ENCODE results near the gene CDKAL1.

The CDKAL1 gene

DNA sequence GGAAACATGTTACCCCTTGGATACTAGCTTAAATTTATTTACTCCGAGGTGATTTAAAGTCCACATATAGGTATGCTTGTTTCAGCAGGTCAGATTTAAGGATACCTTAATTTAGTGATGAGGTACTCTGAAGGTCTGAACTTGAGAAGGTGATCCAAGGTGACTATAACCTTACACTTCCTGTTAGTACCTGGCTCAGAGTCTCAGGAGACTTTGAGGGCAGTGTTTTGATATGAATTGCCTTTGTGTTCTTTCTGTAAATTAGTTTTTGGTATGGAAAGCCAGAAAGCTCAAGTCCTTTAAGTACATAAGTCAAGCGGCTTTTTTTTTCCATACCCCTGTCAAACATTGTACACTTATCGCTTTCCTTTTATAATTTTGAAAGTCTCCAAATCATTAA, 489.0 kb downstream of the CDKAL1 start:
- no peaks in the 10 kb centered on the region for H3K27me3 ChIP-seq (ENCODE audit: control insufficient read depth, insufficient read depth, low read length)
- no peaks in the 10 kb centered on the region for H3K9me3 ChIP-seq (ENCODE audit: control insufficient read depth, low read length)
- H3K4me1 ChIP-seq, result no peaks in the 10 kb centered on the region
- H3K79me2 ChIP-seq, result no peaks in the 10 kb centered on the region
- no peak overlapping the region for H3K27ac ChIP-seq
- no peaks in the 10 kb centered on the region for H3K36me3 ChIP-seq (ENCODE audit: control insufficient read depth, insufficient read depth, low read length)
- no peak overlapping the region for H3K4me3 ChIP-seq (ENCODE audit: low read depth, low read length)
- H3K4me2 ChIP-seq (ENCODE audit: low read length), result no peak overlapping the region
- TF ChIP-seq, protein P1, sequence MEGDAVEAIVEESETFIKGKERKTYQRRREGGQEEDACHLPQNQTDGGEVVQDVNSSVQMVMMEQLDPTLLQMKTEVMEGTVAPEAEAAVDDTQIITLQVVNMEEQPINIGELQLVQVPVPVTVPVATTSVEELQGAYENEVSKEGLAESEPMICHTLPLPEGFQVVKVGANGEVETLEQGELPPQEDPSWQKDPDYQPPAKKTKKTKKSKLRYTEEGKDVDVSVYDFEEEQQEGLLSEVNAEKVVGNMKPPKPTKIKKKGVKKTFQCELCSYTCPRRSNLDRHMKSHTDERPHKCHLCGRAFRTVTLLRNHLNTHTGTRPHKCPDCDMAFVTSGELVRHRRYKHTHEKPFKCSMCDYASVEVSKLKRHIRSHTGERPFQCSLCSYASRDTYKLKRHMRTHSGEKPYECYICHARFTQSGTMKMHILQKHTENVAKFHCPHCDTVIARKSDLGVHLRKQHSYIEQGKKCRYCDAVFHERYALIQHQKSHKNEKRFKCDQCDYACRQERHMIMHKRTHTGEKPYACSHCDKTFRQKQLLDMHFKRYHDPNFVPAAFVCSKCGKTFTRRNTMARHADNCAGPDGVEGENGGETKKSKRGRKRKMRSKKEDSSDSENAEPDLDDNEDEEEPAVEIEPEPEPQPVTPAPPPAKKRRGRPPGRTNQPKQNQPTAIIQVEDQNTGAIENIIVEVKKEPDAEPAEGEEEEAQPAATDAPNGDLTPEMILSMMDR (IDR thresholded peaks at IDR 0.05), result no peak
- no peak overlapping the region for H3K9ac ChIP-seq
- H2AFZ ChIP-seq, result no peak overlapping the region

DNA sequence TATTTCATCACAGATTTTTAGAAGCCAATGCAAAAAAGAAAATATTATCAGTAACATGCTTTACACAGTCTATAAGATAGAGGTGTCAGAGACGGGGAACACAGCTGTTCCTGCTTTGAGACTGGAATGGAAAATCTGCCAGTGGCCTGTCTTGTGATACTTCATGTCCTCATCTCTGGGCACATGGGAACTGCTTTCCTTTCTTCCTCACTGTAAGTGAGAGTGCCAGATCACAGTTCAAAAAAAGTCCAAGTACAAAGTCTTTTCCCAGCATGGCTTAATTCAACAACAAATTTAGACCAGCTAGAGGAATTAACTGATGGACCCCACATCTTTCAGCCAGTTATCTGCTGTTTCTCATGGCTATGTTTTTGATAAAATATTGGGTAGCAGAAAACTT, 490.4 kb downstream of the CDKAL1 start:
- Histone ChIP-seq H2AFZ (no peak overlapping the region), H3K79me2 (no peaks in the 10 kb centered on the region), H3K36me3 (ENCODE audit: control insufficient read depth, insufficient read depth, low read length) (no peaks in the 10 kb centered on the region), H3K9ac (no peak overlapping the region), H3K4me2 (ENCODE audit: low read length) (no peak overlapping the region), H3K4me3 (ENCODE audit: low read depth, low read length) (no peak overlapping the region), H3K9me3 (ENCODE audit: control insufficient read depth, low read length) (no peaks in the 10 kb centered on the region), H3K27ac (no peak overlapping the region), H3K27me3 (ENCODE audit: control insufficient read depth, insufficient read depth, low read length) (no peaks in the 10 kb centered on the region), H3K4me1 (no peaks in the 10 kb centered on the region)
- TF ChIP-seq, protein P1 (IDR thresholded peaks at IDR 0.05), result no peak

DNA sequence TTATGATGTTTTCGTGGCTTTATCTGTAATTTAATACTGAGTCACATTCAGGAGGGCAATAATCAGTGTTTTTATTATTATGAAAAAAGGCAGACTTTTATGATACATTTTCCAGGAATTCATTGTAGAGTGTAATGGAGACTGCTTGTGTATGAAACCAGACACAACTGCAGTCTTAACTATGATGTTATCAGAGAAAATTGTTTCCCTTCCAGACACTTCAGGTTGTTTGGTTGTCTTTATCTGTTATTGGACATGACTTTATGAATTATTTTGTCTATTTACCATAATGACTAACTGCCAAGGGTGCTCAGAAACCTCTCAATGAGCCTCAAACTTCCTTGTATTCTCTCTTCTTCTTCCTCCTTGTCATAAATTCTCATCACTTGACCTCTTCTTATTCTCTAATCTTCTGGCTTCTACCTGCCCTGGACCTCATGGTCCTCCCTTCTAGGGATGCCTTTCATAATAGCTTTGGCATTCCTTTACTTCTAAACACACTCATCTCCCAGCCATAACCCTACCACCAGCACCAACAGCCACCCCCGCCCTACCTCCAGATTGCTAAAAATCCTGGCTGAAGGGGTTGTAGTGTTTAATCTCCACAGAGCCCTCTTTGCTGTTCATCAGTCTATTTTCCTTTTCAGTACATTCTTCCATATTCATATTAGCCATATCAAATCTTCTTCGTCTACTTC, 492.5 kb downstream of the CDKAL1 start:
- TF ChIP-seq, protein P1 (IDR thresholded peaks at IDR 0.05), result no peak
- Histone ChIP-seq H3K79me2 (no peaks in the 10 kb centered on the region), H3K4me2 (ENCODE audit: low read length) (no peak overlapping the region), H3K4me3 (ENCODE audit: low read depth, low read length) (no peak overlapping the region), H3K9me3 (ENCODE audit: control insufficient read depth, low read length) (no peaks in the 10 kb centered on the region), H3K9ac (no peak overlapping the region), H2AFZ (no peak overlapping the region), H3K27me3 (ENCODE audit: control insufficient read depth, insufficient read depth, low read length) (no peaks in the 10 kb centered on the region), H3K27ac (no peak overlapping the region), H3K4me1 (no peaks in the 10 kb centered on the region), H3K36me3 (ENCODE audit: control insufficient read depth, insufficient read depth, low read length) (no peaks in the 10 kb centered on the region)

DNA sequence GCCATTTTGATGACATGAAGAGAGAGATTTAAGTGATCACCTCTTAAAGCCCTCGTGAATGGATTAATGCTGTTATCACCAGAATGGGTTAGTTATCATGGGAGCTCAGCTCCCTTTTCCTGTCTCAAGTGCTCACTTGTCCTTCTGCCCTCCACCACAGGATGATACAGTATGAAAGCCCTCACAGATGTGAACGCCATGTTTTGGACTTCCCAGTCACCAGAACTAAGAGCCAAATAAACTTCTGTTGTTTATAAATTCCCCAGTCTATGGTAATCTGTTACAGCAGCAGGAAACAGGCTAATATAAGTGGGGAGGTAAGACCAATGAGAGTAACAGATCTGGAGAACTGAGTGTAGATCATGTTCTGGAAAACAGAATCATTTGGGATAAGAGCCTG, 493.2 kb downstream of the CDKAL1 start:
- H3K79me2 ChIP-seq, result no peaks in the 10 kb centered on the region
- H3K4me2 ChIP-seq (ENCODE audit: low read length), result no peak overlapping the region
- H3K9ac ChIP-seq, result no peak overlapping the region
- H2AFZ ChIP-seq, result no peak overlapping the region
- no peak overlapping the region for H3K27ac ChIP-seq
- H3K36me3 ChIP-seq (ENCODE audit: control insufficient read depth, insufficient read depth, low read length), result no peaks in the 10 kb centered on the region
- TF ChIP-seq, protein P1 (IDR thresholded peaks at IDR 0.05), result no peak
- no peaks in the 10 kb centered on the region for H3K4me1 ChIP-seq
- no peaks in the 10 kb centered on the region for H3K9me3 ChIP-seq (ENCODE audit: control insufficient read depth, low read length)
- H3K27me3 ChIP-seq (ENCODE audit: control insufficient read depth, insufficient read depth, low read length), result no peaks in the 10 kb centered on the region
- no peak overlapping the region for H3K4me3 ChIP-seq (ENCODE audit: low read depth, low read length)

DNA sequence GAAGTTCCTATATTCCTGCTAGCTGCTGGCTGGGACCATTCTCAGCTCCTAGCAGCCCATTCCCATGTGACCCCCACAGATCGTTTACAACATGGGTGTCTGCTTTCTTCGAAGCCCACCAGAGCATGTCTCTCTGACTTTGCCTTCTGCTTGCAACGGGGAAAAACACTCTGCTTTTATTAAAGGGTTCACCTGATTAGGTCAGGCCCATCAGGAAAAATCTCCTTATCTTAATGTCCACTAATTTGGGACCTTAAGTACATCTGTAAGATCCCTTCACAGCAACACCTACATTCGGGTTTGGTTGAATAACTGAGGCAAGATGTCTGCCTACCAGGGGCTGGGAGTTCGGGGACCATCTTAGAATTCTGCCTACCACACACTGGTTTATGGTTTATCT, 496.9 kb downstream of the CDKAL1 start:
- TF ChIP-seq, protein P1 (IDR thresholded peaks at IDR 0.05), result no peak
- H3K4me2 ChIP-seq (ENCODE audit: low read length), result no peak overlapping the region
- H3K27me3 ChIP-seq (ENCODE audit: control insufficient read depth, insufficient read depth, low read length), result no peaks in the 10 kb centered on the region
- no peaks in the 10 kb centered on the region for H3K36me3 ChIP-seq (ENCODE audit: control insufficient read depth, insufficient read depth, low read length)
- H3K4me3 ChIP-seq (ENCODE audit: low read depth, low read length), result no peak overlapping the region
- no peak overlapping the region for H3K9ac ChIP-seq
- no peaks in the 10 kb centered on the region for H3K4me1 ChIP-seq
- no peak overlapping the region for H2AFZ ChIP-seq
- no peaks in the 10 kb centered on the region for H3K9me3 ChIP-seq (ENCODE audit: control insufficient read depth, low read length)
- H3K27ac ChIP-seq, result no peak overlapping the region
- H3K79me2 ChIP-seq, result no peaks in the 10 kb centered on the region

All from parathyroid adenoma (tissue), 2 donors.